HG03442 (cell line): ENCODE data around the gene ACACB.

Experiments used
- ATAC-seq: cut with Tn5 transposase; IDR thresholded peaks from one replicate; pipeline ENCODE4 v1.9.1; 2021; ENCODE audit warnings: mild to moderate bottlenecking, moderate library complexity; ENCODE audit not compliant: unreplicated experiment

ACACB gene

DNA sequence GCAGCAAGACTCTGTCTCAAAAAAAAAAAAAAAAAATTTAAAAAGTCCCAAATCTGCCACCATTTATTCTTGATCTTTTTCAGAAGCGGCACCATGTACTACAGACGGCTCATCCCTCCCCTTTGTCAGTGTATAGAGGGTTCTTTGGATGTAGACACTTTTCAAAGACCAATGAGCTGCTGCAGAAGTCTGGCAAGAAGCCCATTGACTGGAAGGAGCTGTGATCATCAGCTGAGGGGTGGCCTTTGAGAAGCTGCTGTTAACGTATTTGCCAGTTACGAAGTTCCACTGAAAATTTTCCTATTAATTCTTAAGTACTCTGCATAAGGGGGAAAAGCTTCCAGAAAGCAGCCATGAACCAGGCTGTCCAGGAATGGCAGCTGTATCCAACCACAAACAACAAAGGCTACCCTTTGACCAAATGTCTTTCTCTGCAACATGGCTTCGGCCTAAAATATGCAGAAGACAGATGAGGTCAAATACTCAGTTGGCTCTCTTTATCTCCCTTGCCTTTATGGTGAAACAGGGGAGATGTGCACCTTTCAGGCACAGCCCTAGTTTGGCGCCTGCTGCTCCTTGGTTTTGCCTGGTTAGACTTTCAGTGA, 6.5 kb upstream of the ACACB start:
- ATAC-seq: no peak

DNA sequence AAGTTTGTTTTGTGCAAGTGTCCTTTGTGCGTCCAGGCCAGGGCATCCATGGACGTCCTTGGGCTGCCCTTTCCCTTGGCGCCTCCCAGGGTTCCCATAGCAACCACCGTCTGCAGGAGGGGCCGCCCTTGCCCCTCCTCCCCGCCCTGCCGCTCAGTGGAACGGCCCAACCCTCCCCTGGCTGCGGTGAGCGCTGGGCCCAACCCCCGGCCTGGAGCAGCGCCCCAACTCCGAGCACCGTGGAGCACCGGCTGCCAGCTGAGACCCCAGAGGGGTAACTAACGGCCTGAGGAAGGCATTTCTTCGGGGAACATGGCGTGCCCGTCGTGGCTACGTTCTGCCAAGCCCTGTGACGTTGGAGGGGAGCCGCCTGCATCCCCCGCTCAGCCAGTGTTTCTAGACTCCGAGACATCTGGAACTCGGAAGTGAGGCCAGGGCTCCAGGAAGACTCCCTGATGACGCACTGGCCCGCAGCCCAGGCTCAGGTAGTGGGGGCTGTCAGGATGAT, 5.3 kb upstream of the ACACB start:
- ATAC-seq: no peak

DNA sequence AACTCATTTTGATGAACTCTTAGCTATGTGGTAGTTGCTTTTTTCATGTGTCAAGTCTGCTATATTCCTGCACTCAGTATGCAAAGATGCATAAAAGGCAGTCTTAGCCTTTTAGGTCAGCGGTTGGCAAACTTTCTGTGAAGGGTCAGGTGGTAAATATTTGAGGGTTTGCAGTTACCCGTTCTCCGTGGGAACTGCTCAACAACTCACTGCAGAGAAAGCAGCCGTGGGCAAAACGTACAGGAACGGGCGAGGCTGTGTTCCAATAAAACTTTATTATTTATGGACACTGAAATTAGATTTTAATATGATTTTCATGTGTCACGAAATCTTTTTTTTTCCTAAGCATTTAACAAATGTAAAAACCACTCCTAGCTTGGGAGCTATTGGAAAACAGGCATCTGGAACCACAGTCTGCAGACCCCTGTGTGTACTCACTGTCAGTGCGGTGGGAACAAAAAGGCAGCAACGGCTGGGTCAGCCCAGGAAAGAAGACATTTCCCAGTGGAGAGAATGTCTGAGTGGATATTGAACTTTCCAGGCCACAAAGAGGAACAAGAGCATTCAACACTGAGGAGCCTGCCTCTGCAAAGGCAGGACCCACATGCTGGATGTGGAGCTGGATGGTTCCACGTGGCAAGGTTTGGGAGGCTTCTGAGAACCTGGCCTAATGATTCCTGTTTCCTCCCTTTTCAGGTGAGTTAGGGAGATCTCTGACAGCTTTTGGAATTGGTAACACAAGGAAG, 3.5 kb upstream of the ACACB start:
- no peak for ATAC-seq

DNA sequence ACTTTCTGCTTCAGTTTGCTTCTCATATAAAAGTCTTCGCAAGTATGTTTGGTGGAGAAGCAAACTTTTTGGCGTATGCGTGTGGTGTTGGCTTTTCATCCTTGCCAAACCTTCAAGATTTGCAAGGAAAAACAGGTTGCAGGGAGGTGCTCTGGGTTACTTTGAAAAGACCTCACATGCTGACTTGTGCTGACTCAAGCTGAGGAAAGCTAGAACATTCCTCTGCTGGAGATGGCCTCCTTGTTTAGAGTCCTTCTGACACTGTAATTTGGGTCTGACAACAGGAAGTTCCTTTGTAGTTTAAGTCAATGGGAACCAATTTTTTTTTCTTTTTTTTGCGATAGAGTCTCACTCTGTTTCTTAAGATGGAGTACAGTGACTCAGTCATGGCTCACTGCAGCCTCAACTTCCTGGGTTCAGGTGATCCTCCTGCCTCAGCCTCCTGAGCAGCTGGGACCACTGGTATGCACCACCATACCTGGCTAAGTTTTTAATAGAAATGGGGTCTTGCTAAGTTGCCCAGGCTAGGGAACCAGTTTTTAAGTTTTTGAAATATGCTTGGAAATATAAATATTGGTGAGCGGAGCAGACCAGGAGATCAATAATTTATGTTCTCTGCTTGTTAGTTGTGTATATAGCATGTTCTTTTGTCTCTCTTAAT, 2.6 kb upstream of the ACACB start:
- no peak for ATAC-seq

DNA sequence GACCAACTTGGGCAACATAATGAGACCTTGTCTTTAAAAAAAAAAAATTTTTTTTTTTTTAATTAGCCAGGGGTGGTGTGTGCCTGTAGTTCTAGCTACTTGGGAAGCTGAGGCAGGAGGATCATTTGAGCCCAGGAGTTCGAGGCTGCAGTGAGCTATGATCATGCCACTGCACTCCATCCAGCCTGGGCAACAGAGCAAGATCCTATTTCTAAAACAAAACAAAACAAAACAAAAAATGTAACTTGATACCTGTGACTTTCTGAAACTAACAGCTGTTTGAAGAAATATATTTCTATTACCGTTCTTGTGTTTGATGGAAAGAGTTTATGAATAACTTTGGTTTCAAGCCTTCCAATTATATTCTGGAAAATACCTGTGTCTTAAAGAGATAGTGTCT, 1.7 kb upstream of the ACACB start:
- no peak for ATAC-seq

DNA sequence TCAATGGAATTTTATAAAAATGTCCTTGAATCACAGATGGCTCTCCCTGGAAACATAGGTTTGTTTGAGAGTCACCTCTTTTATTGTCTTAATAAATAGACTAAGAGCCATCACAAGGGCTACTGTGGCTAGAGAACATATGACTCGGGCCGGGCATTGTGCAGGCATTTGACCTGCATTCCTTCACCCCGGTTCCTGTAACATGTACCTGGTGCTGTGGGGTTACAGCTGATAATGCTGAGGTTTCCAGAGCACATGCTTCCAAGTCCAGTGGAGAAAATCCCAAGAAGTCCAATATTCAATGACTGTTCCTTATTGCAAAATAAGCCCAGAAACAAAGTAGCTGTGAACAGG, 1.0 kb upstream of the ACACB start:
- no peak for ATAC-seq

DNA sequence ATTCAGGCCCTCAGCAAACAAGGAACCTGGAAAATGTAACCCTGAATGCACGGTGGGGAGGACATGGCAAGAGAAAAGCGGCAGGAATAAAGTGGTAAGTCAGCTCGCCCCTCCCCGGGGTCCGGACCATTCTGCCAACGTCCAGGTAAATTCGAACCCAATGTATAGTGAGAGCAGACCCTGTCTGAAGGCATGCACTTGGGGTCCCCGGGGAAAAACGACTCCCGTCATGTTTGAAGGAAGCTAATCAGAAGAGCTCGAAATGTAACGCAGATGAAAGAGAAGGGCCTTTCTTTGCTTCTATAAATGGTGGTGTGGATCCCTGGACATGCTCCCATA, 193 bp downstream of the ACACB start:
- no peak for ATAC-seq

DNA sequence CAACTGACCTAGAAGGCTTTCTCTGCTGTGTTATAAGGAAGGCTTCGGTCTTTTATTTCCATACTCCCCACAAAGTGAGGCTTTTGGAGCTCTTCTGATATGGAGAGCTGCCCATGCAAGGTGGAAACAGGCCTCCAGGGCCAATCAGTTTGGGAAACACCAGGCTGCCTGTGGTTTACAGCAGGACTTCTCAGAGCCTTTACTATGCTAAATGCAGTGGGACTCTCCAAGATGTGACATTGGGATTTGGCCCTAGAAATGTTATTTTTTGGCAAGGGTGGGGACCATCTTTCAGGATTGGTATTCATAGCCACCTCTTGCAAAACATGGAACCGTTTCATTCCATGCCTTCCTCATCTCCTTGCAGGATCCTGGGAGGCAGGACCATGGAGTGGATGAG, 3.7 kb downstream of the ACACB start:
- no peak for ATAC-seq

DNA sequence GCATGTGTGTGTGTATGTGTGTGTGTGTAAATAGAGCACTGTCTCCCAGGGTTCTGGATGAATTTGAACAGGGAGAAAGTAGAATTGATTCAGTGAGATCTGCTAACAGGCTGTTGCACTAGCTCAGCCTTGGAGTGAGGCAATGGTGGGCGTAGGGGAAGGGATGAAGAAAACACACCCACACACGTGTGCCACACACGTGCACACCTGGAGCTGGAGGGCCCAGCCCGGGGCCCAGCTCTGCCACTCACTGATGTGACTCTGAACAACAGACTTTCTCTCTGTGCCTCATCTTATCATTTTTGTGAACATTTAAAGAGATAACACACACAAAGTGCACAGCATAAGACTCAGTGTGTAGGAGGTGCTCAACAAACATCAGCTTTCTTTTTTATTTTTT, 4.2 kb downstream of the ACACB start:
- no peak for ATAC-seq

DNA sequence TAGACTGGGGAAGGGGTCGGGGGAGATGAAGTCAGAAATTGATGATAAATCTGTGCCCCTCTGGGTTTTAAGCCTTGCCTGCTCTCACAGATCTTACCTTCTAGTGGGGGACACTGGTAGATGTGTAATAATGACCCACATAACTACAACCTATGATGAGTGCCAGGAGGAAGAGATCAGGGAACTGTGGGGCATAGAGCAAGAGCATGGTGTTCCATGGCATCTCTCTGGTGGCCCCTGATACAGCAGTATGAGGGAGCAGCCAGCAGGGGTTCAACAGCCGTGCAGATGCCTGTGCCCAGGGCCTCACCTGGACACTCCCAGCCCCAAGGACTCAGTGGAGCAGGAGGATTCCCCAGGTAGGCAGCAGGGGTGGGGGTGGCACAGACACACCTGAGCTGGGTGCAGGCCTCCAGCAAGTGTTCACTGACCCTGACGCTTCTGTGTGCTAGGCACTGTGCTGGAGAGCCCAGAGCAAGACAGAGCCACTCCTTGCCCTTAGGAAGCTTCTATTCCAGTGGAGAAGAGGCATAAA, 5.0 kb downstream of the ACACB start:
- ATAC-seq: no peak

DNA sequence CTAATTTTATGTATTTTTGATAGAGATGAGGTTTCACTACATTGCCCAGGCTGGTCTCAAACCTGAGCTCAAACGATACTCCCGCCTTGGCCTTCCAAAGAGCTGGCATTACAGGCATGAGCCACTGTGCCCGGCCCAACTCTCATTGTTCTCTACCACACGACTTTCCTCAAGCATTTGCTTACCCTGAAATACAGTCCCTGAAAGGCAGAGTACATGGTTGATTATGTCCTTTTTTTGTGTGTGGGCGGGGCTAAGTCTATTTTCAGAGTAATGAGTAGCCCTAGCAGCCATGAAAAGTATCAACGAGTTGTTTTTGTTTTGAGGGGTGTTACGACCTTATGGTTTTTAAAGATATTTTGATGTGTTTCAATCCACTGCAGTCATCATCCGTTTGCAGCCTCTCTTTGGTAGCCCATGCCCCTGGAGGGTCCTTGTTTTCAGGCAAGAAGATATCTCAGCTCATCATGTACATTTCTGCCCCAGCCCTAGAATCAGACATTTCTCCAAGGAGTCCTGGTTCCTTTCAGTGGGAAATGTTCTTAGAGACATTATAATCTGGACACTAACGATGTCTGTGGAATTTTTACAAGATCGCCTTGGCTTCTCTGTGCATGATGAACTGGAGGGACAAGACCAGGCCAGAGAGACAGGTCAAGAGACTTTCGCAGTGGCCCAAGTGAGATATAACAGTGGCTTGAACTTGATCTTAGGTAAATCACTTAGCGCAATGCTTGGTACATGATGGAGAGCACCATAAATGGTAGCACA, 8.7 kb downstream of the ACACB start:
- no peak for ATAC-seq

DNA sequence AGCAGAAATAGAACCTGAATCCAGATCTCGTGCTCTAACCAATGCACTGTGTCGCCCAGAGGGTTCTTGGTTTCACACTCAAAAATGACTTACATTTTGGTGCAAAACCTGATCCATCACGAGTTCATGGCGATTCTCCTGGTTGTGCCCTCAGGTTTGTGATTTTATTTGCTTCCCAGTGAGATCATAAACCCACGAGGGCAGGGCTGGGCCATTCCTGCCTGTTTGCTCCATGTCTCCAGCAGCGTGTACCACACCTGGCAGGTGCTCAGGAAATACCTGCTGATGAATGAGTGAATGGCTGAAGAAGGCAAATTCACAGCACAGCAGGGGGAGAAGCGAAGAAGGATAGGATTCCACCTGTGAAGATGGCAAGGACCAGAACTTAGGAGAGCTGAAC, 9.4 kb downstream of the ACACB start:
- no peak for ATAC-seq

DNA sequence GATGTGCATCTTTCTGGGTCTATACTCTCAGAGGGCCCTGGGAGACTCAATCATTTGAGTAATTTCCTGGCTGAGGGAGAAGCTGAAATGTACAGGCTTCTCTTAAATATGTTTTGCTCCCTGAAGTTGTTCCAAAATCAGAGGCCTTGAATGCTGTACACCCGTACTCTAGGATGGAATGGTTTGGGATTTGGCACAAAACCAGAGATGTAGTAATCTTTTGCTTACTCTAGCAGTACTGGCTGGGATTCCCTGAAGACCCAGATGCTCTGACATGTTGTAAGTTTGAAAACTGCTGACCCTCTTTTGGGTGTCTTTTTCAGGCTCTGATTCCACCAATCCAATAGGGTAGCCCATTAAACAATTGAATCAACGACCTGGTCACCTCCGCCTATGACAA, 10.4 kb downstream of the ACACB start:
- no peak for ATAC-seq

DNA sequence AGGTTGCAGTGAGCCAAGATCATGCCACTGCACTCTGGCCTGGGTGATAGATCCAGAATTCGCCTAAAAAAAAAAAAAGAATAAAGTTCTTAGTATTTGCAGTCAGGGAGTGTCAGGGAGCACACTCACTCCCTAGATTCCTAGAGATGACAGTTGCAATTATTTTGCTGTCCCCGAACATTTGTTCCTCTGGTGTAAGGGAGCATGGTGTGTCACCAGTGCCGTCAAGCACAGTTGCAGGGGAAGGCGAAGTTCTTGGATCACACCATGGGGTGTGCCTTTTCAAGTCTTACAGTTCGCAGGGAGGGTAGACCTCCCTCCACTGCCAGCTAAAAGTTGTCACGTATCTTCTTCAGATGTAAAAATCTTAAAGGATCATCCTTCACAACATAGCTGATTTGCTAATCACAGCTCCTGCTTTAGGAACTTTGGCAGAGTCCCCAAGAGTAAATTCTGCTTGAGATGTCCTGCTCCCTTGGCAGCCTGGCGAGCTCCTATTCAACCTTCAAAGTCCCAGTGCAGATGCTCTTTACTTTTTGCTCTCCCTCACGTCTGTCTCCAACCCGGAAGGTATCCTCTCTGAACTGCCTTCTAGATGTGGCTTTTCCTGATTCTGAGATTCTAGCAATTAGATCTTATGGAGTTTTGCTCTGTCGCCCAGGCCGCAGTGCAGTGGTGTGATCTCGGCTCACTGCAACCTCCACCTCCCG, 11.3 kb downstream of the ACACB start:
- no peak for ATAC-seq

DNA sequence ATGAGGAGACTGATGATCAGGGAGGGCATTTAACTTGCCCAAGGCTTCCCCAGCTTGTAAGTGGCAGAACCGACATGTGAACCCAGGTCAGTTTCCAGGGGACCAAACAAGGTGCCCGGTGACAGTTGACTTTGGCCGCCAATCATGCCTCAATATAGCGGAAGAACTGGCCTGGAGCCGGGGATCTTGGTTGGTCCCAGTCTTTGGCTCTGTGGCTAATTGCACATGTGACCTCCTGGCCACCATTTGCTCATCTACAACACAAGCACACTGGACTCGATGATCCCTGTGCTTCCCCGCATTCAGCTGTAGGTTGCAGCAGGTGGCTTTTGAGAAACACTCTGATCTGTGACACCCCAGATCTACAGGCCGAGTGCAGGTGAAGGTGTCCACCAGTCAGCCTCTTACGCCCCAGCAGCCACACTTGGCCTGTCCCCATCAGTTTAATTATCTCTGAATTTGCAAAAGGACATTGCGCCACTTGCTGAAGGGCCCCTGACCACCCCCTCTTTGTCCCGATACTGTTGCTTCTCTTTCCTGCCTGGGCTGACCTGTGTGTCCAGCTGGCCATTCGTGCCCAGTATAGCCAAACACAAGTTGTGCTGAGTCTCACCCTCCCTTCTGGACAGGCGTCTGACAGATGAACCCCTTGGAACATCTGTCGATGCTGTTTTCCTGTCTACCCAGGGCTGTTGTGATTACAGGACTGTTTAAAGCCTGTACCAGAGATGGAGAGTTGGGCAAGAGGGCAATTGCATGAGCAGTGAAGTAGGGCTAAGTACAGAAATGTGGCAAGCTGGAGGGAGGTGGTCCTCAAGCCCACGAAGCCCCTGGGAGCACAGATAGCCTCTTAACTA, 14.1 kb downstream of the ACACB start:
- no peak for ATAC-seq

DNA sequence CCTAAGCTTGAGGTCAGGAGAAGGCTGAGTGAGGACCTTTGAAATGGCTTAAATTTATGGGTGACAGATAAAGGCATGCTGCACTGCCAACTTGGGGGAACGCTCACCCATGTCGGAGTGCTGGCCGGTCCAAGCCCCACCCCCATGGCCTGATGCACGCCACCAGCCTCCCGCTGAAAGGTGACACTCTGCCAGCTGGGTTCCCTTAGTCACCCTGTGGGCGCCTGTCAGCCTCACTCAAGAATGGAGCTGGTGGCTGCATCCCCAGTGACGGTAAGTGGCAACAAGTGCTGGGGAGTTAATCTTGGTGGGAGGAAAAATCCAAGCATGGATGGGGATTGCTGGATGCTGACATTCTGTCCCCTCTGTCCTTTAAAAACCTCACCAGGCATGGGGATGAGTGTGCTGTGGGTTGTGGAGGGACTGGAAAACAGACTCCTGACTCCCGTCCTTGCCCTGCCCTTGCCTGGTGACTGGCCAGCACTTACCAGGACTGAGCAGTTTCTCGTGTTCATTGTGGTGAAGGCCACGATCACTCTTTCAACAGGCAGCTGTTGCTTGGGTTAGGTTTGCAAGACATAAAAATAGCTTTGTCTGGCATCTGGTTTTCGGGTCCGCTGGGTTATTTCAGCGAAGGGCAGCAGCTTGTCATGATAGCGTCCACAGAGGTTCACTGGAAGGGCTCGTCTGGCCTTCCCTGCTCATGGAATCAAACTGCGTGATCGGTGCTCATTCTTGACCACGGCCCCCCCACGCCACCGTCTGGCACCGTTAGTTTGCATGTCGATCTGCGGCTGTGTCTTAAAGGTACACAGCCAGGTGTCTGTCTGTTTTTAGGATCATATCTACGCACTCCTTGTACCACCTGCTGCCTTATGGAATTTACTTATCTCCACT, 15.0 kb downstream of the ACACB start:
- no peak for ATAC-seq

DNA sequence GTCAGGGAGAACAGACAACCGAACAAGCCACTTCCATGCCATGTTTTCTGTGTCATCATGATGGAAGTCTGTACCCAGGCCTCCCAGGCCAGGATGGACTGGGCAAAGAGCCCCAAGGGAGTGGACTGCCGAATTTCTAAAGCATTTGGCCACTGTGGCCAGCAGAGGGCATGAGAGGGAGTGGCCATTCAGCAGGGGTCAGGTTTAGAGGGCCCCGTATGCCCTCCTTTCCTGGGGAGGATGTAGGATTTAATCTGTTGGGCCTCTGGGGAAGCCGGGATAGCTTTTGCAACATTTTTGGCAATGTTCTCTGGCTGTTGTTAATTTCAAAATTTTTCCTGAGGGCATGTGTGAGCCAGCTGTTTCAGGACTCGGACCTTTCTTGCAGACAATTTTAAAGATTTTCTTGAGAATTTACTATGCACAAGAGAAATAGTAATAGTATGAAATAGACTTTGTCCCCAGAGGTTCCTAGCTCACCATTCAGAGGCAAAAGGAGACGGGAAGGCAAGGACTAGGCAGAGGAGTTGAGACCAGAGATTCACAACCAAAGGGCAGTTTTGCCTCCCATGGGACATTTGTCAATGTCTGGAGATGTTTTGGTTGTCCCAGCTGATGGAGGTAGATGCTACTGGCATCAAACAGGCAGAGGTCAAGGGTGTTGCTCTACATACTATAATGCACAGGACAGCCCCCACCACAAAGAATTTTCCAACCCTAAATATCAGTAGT, 18.0 kb downstream of the ACACB start:
- no peak for ATAC-seq

DNA sequence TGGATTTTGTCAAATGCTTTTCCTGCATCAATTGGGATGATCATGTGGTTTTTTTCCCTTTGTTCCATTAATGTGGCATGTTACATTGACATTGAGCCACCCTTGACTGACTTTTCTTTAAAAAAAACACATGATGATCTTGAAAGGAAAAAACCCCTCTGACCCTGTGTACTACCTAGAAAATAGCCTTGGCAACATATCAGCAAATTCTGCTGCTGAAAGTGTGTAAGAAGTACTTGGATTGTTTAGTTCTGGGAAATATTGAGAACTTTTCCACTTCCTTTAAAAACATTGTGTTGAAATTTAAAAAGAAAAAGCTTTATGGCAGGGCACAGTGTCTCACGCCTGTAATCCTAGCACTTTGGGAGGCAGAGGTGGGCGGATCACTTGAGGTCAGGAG, 20.7 kb downstream of the ACACB start:
- no peak for ATAC-seq
